ENCODE data around the gene CLEC20A. TPM values are rescaled to one million over a fixed set of nuclear protein-coding genes. Genes with fewer than 3 reads are reported as not detected.

Gene CLEC20A
- total and polyA plus RNA-seq, 10 donors: 0.57 to 3.6 (median 1.3) TPM; not detected in 2

DNA sequence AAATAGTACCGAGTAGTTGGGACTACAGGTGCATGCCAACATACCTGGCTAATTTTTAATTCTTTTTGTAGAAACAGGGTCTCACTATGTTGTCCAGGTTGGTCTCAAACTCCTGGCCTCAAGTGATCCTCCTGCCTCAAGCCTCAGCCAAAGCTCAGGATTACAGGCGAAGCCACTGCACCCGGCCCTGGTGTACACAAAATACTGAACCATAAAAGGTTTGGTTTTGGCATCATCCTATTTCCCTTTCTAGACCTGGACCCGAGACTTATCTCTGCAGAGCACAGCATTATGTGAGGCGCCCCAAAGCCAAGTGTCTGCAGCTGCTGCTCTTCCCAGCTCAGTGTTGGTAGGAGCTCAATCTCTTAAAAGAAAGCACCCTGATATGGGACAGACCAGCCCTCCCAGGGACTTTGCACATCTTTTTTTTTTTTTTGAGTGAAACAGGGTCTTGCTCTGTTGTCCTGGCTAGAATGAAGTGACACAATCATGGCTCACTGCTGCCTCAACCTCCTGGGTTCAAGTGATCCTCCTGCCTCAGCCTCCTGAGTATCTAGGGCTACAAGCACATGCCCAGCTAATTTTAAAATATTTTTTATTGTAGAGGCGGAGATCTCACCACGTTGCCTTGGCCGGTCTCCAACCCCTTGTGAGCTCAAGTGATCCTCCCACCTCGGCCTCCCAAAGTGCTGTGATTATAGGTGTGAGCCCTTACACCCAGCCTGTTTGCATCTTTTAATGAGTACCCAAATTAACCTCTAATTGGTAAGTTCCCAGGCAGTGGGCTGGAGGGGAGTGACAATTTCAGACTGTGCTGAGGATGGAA lies 36.6 kb upstream of the CLEC20A start:
- TF ChIP-seq POLR2A (IDR thresholded peaks at IDR 0.05) (no peak), POLR2AphosphoS5 (IDR thresholded peaks at IDR 0.05) (no peak)
- TF ChIP-seq, protein P1, sequence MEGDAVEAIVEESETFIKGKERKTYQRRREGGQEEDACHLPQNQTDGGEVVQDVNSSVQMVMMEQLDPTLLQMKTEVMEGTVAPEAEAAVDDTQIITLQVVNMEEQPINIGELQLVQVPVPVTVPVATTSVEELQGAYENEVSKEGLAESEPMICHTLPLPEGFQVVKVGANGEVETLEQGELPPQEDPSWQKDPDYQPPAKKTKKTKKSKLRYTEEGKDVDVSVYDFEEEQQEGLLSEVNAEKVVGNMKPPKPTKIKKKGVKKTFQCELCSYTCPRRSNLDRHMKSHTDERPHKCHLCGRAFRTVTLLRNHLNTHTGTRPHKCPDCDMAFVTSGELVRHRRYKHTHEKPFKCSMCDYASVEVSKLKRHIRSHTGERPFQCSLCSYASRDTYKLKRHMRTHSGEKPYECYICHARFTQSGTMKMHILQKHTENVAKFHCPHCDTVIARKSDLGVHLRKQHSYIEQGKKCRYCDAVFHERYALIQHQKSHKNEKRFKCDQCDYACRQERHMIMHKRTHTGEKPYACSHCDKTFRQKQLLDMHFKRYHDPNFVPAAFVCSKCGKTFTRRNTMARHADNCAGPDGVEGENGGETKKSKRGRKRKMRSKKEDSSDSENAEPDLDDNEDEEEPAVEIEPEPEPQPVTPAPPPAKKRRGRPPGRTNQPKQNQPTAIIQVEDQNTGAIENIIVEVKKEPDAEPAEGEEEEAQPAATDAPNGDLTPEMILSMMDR (IDR thresholded peaks at IDR 0.05 in 8 of 11, conservative IDR thresholded peaks at IDR 0.05 in 3 of 11): no peak
- peaks cover 0 to 10% (median 8%) of the 10 kb centered on the region in 6 donors for H3K4me1 ChIP-seq
- peak; percentile 34 for DNase-seq
- H3K4me3 ChIP-seq: no peak overlapping the region
- no peak overlapping the region for H3K27ac ChIP-seq
- WGBS, 5 donors: 78 to 91% (median 88%) methylated on average over 9 of the region's 9 CpGs
- H3K36me3 ChIP-seq: no peaks in the 10 kb centered on the region
- peaks cover 0 to 5% (median 0%) of the 10 kb centered on the region in 7 donors for H3K27me3 ChIP-seq (replicated peaks in 1 of 7)
- H3K9me3 ChIP-seq: no peaks in the 10 kb centered on the region
- intact Hi-C loops (cut with DNase I; ENCODE audit: low total_unique reads): loop anchor here (10.0 kb wide), 1 partner anchor 841 kb away; no protein-coding TSS in a partner anchor

DNA sequence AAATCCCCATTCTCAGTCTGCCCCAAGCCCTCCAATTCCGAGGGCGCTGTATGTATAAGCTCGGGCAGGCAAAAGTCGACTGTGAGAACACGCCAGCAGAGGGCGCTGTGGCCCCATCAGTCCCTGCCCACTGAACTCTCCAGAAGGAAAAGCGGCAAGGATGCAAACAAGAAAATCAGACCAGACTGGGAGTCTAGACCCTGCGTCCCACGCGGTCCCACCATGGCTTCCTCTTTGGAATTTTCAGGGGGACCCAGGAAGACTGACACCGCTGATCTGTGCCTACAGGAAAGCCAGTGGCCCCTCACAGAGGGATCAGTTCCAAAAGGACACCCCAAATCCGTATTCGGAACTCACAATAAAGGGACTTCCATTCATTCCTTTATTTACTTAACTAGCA lies 35.6 kb upstream of the CLEC20A start:
- H3K9me3 ChIP-seq: no peaks in the 10 kb centered on the region
- WGBS, 5 donors: 17 to 22% (median 18%) methylated on average over 11 to 13 of the region's 13 CpGs
- intact Hi-C loops (cut with DNase I; ENCODE audit: low total_unique reads): loop anchor here (10.0 kb wide), 1 partner anchor 842 kb away; no protein-coding TSS in a partner anchor

DNA sequence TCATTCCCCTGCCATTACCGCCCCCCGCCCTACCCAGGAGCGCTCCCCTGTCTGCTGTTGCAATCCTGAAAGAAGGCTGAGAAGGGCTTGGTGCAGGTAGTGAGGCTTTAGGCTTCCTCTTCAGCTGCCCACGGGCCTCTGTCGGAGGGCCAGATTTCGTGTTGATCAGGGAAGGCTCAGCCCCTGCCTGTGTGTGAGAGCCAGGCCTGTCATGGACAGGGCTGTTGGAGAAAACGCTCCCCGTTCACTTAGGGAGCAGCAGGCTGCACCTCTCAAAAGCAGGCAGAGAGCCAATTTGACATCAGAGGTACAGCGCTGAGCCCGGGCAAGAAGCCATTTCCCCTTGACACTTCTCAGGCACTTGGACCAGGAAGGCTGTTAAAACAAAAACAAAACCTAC lies 35.1 kb upstream of the CLEC20A start:
- peak; percentile 65 for DNase-seq

More for the DNA sequence above, 35.6 kb upstream of the CLEC20A start:
- DNase-seq: peak; percentile 93
- no peak overlapping the region for H3K27ac ChIP-seq
- H3K4me3 ChIP-seq: peak overlapping the region in 1 of 8 donors; percentile 13
- H3K27me3 ChIP-seq (replicated peaks in 1 of 7): peaks cover 0 to 5% (median 0%) of the 10 kb centered on the region in 7 donors
- no peaks in the 10 kb centered on the region for H3K36me3 ChIP-seq
- no peak for TF ChIP-seq POLR2A (IDR thresholded peaks at IDR 0.05)
- peak in 1 of 3 donors; percentile 18 for TF ChIP-seq POLR2AphosphoS5 (IDR thresholded peaks at IDR 0.05)
- TF ChIP-seq, protein P1 (IDR thresholded peaks at IDR 0.05 in 8 of 11, conservative IDR thresholded peaks at IDR 0.05 in 3 of 11): peak; percentile 71 to 92 (median 85)
- peaks cover 0 to 10% (median 8%) of the 10 kb centered on the region in 6 donors for H3K4me1 ChIP-seq

More for the DNA sequence above, 35.1 kb upstream of the CLEC20A start:
- no peak for TF ChIP-seq POLR2AphosphoS5 (IDR thresholded peaks at IDR 0.05)
- TF ChIP-seq, protein P1 (IDR thresholded peaks at IDR 0.05 in 8 of 11, conservative IDR thresholded peaks at IDR 0.05 in 3 of 11): no peak
- TF ChIP-seq POLR2A (IDR thresholded peaks at IDR 0.05): no peak
- Histone ChIP-seq H3K36me3 (no peaks in the 10 kb centered on the region), H3K4me3 (peak overlapping the region in 1 of 8 donors; percentile 13), H3K27ac (no peak overlapping the region), H3K27me3 (replicated peaks in 1 of 7) (peaks cover 0 to 5% (median 0%) of the 10 kb centered on the region in 7 donors), H3K9me3 (no peaks in the 10 kb centered on the region), H3K4me1 (peaks cover 0 to 10% (median 8%) of the 10 kb centered on the region in 6 donors)
- WGBS, 5 donors: 51 to 71% (median 55%) methylated on average over 8 to 10 of the region's 10 CpGs
- intact Hi-C loops (cut with DNase I; ENCODE audit: low total_unique reads): loop anchor here (10.0 kb wide), 1 partner anchor 843 kb away; no protein-coding TSS in a partner anchor

All from spleen (tissue), 11 donors.